GM12878 (cell line): ENCODE measurements around the gene FAF1. TPM values are rescaled to one million over a fixed set of nuclear protein-coding genes. Genes with fewer than 3 reads are reported as not detected.

ENCODE experiments used
- ATAC-seq: fragments of 200-7000 bp; cut with Tn5 transposase; 3 replicates; pipeline ENCODE4 v1.9.1; 2020; ENCODE audit warnings: mild to moderate bottlenecking, moderate library complexity
- BruUV-seq: library from RNA; stranded (reverse); fragments of 400-500 nt; replicated peaks from 2 replicates; lab custom pipeline; 2021; lab: Mats Ljungman, UMichigan
- CTCF ChIA-PET: fragments of 300-600 bp; sonication (Branson Sonifier 250); formaldehyde crosslinking; extraction: SDS; loops from one replicate; lab custom pipeline; 2021; ENCODE audit warnings: inconsistent platforms; lab: Yijun Ruan, JAX
- POLR2A ChIA-PET: fragments of 350-600 bp; formaldehyde crosslinking; extraction: SDS; loops from one replicate; lab custom pipeline; 2021; ENCODE audit warnings: inconsistent platforms; lab: Charles Lee
- RAD21 ChIA-PET: fragments of 300-600 bp; sonication (Branson Sonifier 250); formaldehyde crosslinking; loops from one replicate; lab custom pipeline; 2023; ENCODE audit warnings: antibody characterized with exemption; ENCODE audit not compliant: unreplicated experiment; lab: Charles Lee
- SMC1A ChIA-PET: fragments of 300-600 bp; sonication (Branson Sonifier 250); formaldehyde crosslinking; loops from one replicate; lab custom pipeline; 2023; ENCODE audit not compliant: unreplicated experiment, uncharacterized antibody; lab: Charles Lee
- DNase-seq: peaks from one replicate; pipeline ENCODE4 v3.0.0-alpha.2; 2011; ENCODE audit warnings: low read depth, low spot score
- FAIRE-seq: peaks from 3 replicates; lab custom pipeline; 2011; peaks lifted over from hg19 to GRCh38; lab: Jason Lieb, UNC
- H2AFZ ChIP-seq: 2 replicates; pipeline ENCODE4 v1.6.0; 2011; ENCODE audit warnings: low read depth, low read length, control low read depth; ENCODE audit not compliant: control insufficient read depth
- H3K27ac ChIP-seq: 2 replicates; pipeline ENCODE4 v1.5.1; 2011; ENCODE audit warnings: control low read depth; ENCODE audit not compliant: control insufficient read depth, insufficient read depth
- H3K27me3 ChIP-seq, 2 experiments: replicated peaks in 1 of 2; 2 replicates each; pipeline versions ENCODE4 v1.6.0 to v1.6.1; 2011; ENCODE audit warnings: low read length in 1 of 2; ENCODE audit not compliant: control insufficient read depth in 2 of 2, insufficient read depth in 2 of 2
- H3K36me3 ChIP-seq, 2 experiments: 2 replicates each; pipeline ENCODE4 v1.5.1; 2011; ENCODE audit warnings: low read length in 1 of 2; ENCODE audit not compliant: control insufficient read depth in 2 of 2, insufficient read depth in 2 of 2
- H3K4me1 ChIP-seq: 2 replicates; pipeline ENCODE4 v1.6.1; 2011; ENCODE audit warnings: mild to moderate bottlenecking, low read length, moderate library complexity, mixed read lengths; ENCODE audit not compliant: control insufficient read depth, insufficient read depth
- H3K4me2 ChIP-seq: 2 replicates; pipeline ENCODE4 v1.6.0; 2011; ENCODE audit warnings: control low read depth; ENCODE audit not compliant: control insufficient read depth, insufficient read depth
- H3K4me3 ChIP-seq: fragments of 200-600 bp; sonication (generic); 2 replicates; pipeline ENCODE4 v1.5.1; 2016
- H3K79me2 ChIP-seq: 2 replicates; pipeline ENCODE4 v1.6.0; 2011; ENCODE audit warnings: low read length; ENCODE audit not compliant: control insufficient read depth, insufficient read depth
- H3K9ac ChIP-seq: 2 replicates; pipeline ENCODE4 v1.8.0; 2011; ENCODE audit warnings: low read length, control low read depth, mixed read lengths; ENCODE audit not compliant: control insufficient read depth, insufficient read depth
- H3K9me3 ChIP-seq: replicated peaks from 3 replicates; pipeline ENCODE4 v1.5.1; 2011; ENCODE audit warnings: mild to moderate bottlenecking, low read length; ENCODE audit not compliant: control insufficient read depth, insufficient read depth
- H4K20me1 ChIP-seq: 2 replicates; pipeline ENCODE4 v1.6.0; 2011; ENCODE audit not compliant: control insufficient read depth, insufficient read depth
- ATF3 ChIP-seq: IDR thresholded peaks from 2 replicates; pipeline ENCODE4 v1.6.1; 2011; ENCODE audit warnings: low read depth, mild to moderate bottlenecking, low read length, moderate library complexity, borderline replicate concordance; ENCODE audit errors: extremely low read depth
- BRCA1 ChIP-seq: IDR thresholded peaks from 2 replicates; pipeline ENCODE4 v1.6.1; 2011; ENCODE audit warnings: low read depth, low read length, improper control_type of control experiment
- EGR1 ChIP-seq, 2 experiments: IDR thresholded peaks; 1 replicate in 1 of 2; 2 replicates in 1 of 2; pipeline ENCODE4 v1.6.1; 2011 to 2012; ENCODE audit warnings: low read depth in 2 of 2, low read length in 2 of 2, borderline replicate concordance in 1 of 2, mild to moderate bottlenecking in 1 of 2, moderate library complexity in 1 of 2
- EZH2 ChIP-seq: IDR thresholded peaks from 2 replicates; pipeline ENCODE4 v1.6.1; 2012; ENCODE audit warnings: low read depth, mild to moderate bottlenecking, control low read depth, inconsistent platforms, low read length, borderline replicate concordance; ENCODE audit not compliant: control insufficient read depth
- FOXM1 ChIP-seq: IDR thresholded peaks from 2 replicates; pipeline ENCODE4 v1.6.1; 2012; ENCODE audit warnings: low read depth, mild to moderate bottlenecking, inconsistent platforms, low read length, moderate library complexity
- NR2F1 ChIP-seq: fragments of 450-650 bp; conservative IDR thresholded peaks from 2 replicates; pipeline ENCODE4 v1.6.1; 2017; ENCODE audit warnings: mild to moderate bottlenecking
- RFX5 ChIP-seq: IDR thresholded peaks from 2 replicates; pipeline ENCODE4 v1.6.1; 2011; ENCODE audit warnings: low read depth, low read length, improper control_type of control experiment
- SRF ChIP-seq, 2 experiments: IDR thresholded peaks; 2 replicates each; pipeline ENCODE4 v1.6.1; 2011; ENCODE audit warnings: low read depth in 2 of 2, low read length in 2 of 2, mild to moderate bottlenecking in 1 of 2, moderate library complexity in 1 of 2
- USF1 ChIP-seq: IDR thresholded peaks from 2 replicates; pipeline ENCODE4 v1.6.1; 2011; ENCODE audit warnings: borderline replicate concordance, low read depth, mild to moderate bottlenecking, moderate library complexity, mixed read lengths, low read length; ENCODE audit not compliant: insufficient read depth; ENCODE audit errors: extremely low read length
- ZNF687 ChIP-seq: fragments of 450-650 bp; IDR thresholded peaks from 2 replicates; pipeline ENCODE4 v1.6.1; 2017; ENCODE audit warnings: mild to moderate bottlenecking, moderate library complexity
- WGBS: methylation state at CpG from one replicate; pipeline ENCODE4 v1.1.6; 2016; ENCODE audit warnings: low lambda C conversion rate; ENCODE audit not compliant: insufficient replicate concordance, insufficient coverage; ENCODE audit errors: missing lambda C conversion rate; 5-methylcytosine and 5-hydroxymethylcytosine counted together
- in situ Hi-C: fragments of 300-500 bp; cut with MboI; formaldehyde crosslinking; loops from 9 replicates; pipeline ENCODE4 v1.14.3; 2018; ENCODE audit warnings: mixed read lengths
- intact Hi-C: fragments of 100-400 bp; cut with micrococcal nuclease; formaldehyde crosslinking; loops from one replicate; pipeline ENCODE4 v1.14.2; 2022; ENCODE audit not compliant: unreplicated experiment
- polyA plus RNA-seq, 11 experiments: library from polyadenylated mRNA; depleted of rRNA in 4 of 11; unstranded in 6 of 11; stranded (reverse) in 5 of 11; fragments of >200 nt; fragmentation: Nextera tagmentation in 4 of 11; fragmentation: Illumina TruSeq in 1 of 11; extraction: Ambion mirVana in 4 of 11; extraction: Trizol in 1 of 11; gene quantifications; 1 replicate in 1 of 11; 2 replicates in 10 of 11; pipeline versions ENCODE4 v1.2.1 to v1.2.3, GENCODE V29; 2011 to 2016; ENCODE audit warnings: inconsistent platforms in 2 of 11, missing spikeins in 2 of 11, low read depth in 1 of 11
- total RNA-seq, 4 experiments: library from RNA; depleted of rRNA in 3 of 4; stranded (reverse); fragments of >200 nt in 3 of 4; fragmentation: Illumina TruSeq in 1 of 4; extraction: Trizol in 1 of 4; gene quantifications; 2 replicates each; pipeline versions ENCODE4 v1.2.1 to v1.2.3, GENCODE V29; 2013 to 2021

Gene FAF1
- total and polyA plus RNA-seq, 10 of the 15 experiments (the other 5 are each of a cell fraction or from before 2014, with no cell fraction given), result 8.6 to 54.5 (median 23.7) TPM

GRCh38 chr1:50415235-50416149 lies 544.6 kb downstream of the FAF1 start:
- intact Hi-C loops, result no loop called here
- CTCF ChIA-PET, result no interaction called here

More at GRCh38 chr1:50415235-50416149, 544.6 kb downstream of the FAF1 start:
- in situ Hi-C loops, result no loop called here
- no peak overlapping the region for H3K4me2 ChIP-seq
- 52% methylated on average over 50 of the region's 56 CpGs for WGBS
- H4K20me1 ChIP-seq, result no peaks in the 10 kb centered on the region
- no peaks in the 10 kb centered on the region for H3K4me1 ChIP-seq
- FAIRE-seq (no peak), ATAC-seq (no peak), DNase-seq (no peak)
- ChIA-PET POLR2A (interaction anchor here (0.5 kb wide), 1 partner anchor 43 kb away, joined by 5 read pairs; no protein-coding TSS in a partner anchor), RAD21 (no interaction called here), SMC1A (no interaction called here)
- H3K36me3 ChIP-seq, result no peaks in the 10 kb centered on the region
- no peak overlapping the region for H3K27ac ChIP-seq
- no TSS peak for BruUV-seq
- no peak overlapping the region for H3K4me3 ChIP-seq
- TF ChIP-seq BRCA1 (no peak), FOXM1 (no peak), EGR1 (IDR thresholded peaks at IDR 0.05; ENCODE audit: borderline replicate concordance in 1 of 2, low read depth in 2 of 2, low read length in 2 of 2) (no peak), RFX5 (no peak), SRF (IDR thresholded peaks at IDR 0.05; ENCODE audit: low read depth in 2 of 2, low read length in 2 of 2) (no peak), USF1 (no peak), EZH2 (no peak), NR2F1 (no peak), ATF3 (no peak), ZNF687 (no peak)
- H3K9ac ChIP-seq, result no peak overlapping the region
- no peaks in the 10 kb centered on the region; the same call in 2 of the 3 replicates for H3K9me3 ChIP-seq
- no peak overlapping the region for H2AFZ ChIP-seq
- H3K79me2 ChIP-seq, result no peaks in the 10 kb centered on the region
- H3K27me3 ChIP-seq, result peaks cover 12 to 28% of the 10 kb centered on the region in 2 experiments
